ENCODE results near the gene MINAR1. TPM values are rescaled to one million over a fixed set of nuclear protein-coding genes. Genes with fewer than 3 reads are reported as not detected.

Gene MINAR1
- total RNA-seq, 2 experiments from 2014 or later = 1.8 to 2.0 TPM

DNA sequence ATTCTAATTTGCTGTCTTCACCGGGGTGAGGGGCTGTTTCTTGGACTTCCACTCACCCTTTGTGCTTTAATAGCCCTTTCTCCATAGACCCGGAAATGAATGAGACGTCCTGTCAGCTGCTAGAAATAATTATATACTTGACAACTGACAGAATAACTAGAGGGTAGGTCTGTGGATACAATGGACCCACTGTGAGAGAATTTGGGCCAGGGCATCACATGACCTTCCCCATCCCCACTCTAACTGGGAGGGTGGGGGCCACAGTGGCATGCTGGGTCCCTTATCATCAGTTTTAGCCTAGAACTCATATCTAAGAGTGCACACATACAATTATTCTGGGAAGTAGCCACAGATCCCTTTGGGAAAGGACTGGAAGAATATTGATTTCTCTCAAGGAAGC is 25.9 kb upstream of the MINAR1 start:
- Histone ChIP-seq H4K20me1 (ENCODE audit: insufficient read depth, low read length) (no peaks in the 10 kb centered on the region), H2AFZ (ENCODE audit: low read length) (no peak overlapping the region), H3K9me3 (ENCODE audit: low read length) (no peaks in the 10 kb centered on the region), H3K4me3 (ENCODE audit: low read depth, low read length, poor library complexity, severe bottlenecking) (no peak overlapping the region), H3K4me2 (ENCODE audit: low read length) (no peak overlapping the region), H3K4me1 (ENCODE audit: insufficient read depth, low read length, poor library complexity, severe bottlenecking) (no peaks in the 10 kb centered on the region), H3K9me2 (ENCODE audit: insufficient read depth, low read length) (no peaks in the 10 kb centered on the region), H3K27ac (ENCODE audit: low read depth, low read length, poor library complexity, severe bottlenecking) (no peak overlapping the region), H3K36me3 (ENCODE audit: insufficient read depth, low read length) (no peaks in the 10 kb centered on the region), H3K79me2 (ENCODE audit: insufficient read depth, low read depth, low read length) (no peaks in the 10 kb centered on the region)
- TF ChIP-seq EZH2phosphoT487 (IDR thresholded peaks at IDR 0.05; ENCODE audit: borderline replicate concordance, low read depth, low read length) = no peak
- TF ChIP-seq, protein P1, sequence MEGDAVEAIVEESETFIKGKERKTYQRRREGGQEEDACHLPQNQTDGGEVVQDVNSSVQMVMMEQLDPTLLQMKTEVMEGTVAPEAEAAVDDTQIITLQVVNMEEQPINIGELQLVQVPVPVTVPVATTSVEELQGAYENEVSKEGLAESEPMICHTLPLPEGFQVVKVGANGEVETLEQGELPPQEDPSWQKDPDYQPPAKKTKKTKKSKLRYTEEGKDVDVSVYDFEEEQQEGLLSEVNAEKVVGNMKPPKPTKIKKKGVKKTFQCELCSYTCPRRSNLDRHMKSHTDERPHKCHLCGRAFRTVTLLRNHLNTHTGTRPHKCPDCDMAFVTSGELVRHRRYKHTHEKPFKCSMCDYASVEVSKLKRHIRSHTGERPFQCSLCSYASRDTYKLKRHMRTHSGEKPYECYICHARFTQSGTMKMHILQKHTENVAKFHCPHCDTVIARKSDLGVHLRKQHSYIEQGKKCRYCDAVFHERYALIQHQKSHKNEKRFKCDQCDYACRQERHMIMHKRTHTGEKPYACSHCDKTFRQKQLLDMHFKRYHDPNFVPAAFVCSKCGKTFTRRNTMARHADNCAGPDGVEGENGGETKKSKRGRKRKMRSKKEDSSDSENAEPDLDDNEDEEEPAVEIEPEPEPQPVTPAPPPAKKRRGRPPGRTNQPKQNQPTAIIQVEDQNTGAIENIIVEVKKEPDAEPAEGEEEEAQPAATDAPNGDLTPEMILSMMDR (conservative IDR thresholded peaks at IDR 0.05; ENCODE audit: low read length) = no peak
- CTCF ChIA-PET (ENCODE audit: unreplicated experiment) = no interaction called here
- intact Hi-C loops (cut with micrococcal nuclease; ENCODE audit: unreplicated experiment) = no loop called here
- BruUV-seq (replicated peaks) = no TSS peak
- POLR2A ChIA-PET = no interaction called here
- DNase-seq (ENCODE audit: low spot score) = no peak

DNA sequence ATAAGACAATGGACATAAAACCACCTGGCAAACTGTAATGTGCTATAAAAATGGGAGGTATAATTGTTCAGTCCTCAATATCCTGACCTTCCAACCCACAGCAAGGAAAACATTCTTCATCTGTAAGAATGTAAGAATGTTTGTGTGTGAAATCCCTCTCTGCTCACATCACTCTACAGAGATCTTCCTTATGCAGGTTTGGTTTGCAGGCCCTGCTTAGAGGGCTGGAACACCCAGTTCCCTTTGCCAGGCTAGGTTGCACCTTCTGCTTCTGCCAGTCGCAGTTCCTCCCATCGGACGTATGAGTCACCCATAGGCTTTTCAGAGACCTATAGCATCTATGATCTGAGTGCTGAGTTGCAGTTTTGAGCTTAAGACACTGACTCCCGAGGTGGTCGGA is 24.1 kb upstream of the MINAR1 start:
- CTCF ChIA-PET (ENCODE audit: unreplicated experiment) = no interaction called here
- no TSS peak for BruUV-seq (replicated peaks)
- DNase-seq (ENCODE audit: low spot score) = no peak

DNA sequence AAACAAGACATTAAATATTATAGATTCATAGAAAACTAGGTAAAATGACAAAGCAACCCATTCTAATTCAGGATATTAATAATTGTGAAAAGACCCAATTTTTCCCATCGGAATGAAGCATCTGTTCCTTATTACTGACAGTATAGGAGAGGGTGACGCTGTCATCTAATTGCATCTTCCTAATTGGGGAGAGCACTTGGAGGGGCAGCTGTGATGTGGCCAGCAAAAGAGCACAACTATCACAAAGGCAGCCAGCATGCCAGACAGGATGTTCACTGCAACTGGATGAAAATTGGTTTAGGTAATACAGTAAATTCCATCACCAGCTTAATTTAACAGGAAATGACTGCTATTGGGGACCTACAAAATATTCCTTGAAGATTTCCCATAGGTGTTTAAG is 21.9 kb upstream of the MINAR1 start:
- no peak for DNase-seq (ENCODE audit: low spot score)
- TF ChIP-seq, protein P1 (conservative IDR thresholded peaks at IDR 0.05; ENCODE audit: low read length) = no peak
- no peak for TF ChIP-seq EZH2phosphoT487 (IDR thresholded peaks at IDR 0.05; ENCODE audit: borderline replicate concordance, low read depth, low read length)
- Histone ChIP-seq H3K9me3 (ENCODE audit: low read length) (no peaks in the 10 kb centered on the region), H3K4me2 (ENCODE audit: low read length) (no peak overlapping the region), H3K4me3 (ENCODE audit: low read depth, low read length, poor library complexity, severe bottlenecking) (no peak overlapping the region), H3K36me3 (ENCODE audit: insufficient read depth, low read length) (no peaks in the 10 kb centered on the region), H4K20me1 (ENCODE audit: insufficient read depth, low read length) (no peaks in the 10 kb centered on the region), H2AFZ (ENCODE audit: low read length) (no peak overlapping the region), H3K27ac (ENCODE audit: low read depth, low read length, poor library complexity, severe bottlenecking) (no peak overlapping the region), H3K9me2 (ENCODE audit: insufficient read depth, low read length) (no peaks in the 10 kb centered on the region), H3K79me2 (ENCODE audit: insufficient read depth, low read depth, low read length) (no peaks in the 10 kb centered on the region), H3K4me1 (ENCODE audit: insufficient read depth, low read length, poor library complexity, severe bottlenecking) (no peaks in the 10 kb centered on the region)
- CTCF ChIA-PET (ENCODE audit: unreplicated experiment) = no interaction called here
- POLR2A ChIA-PET = interaction anchor here (0.9 kb wide), 1 partner anchor 27 kb away, joined by 3 read pairs; no protein-coding TSS in a partner anchor
- intact Hi-C loops (cut with micrococcal nuclease; ENCODE audit: unreplicated experiment) = no loop called here
- no TSS peak for BruUV-seq (replicated peaks)

More for the DNA sequence above, 24.1 kb upstream of the MINAR1 start:
- intact Hi-C loops (cut with micrococcal nuclease; ENCODE audit: unreplicated experiment) = no loop called here
- no peaks in the 10 kb centered on the region for H3K36me3 ChIP-seq (ENCODE audit: insufficient read depth, low read length)
- no peak overlapping the region for H2AFZ ChIP-seq (ENCODE audit: low read length)
- H3K79me2 ChIP-seq (ENCODE audit: insufficient read depth, low read depth, low read length) = no peaks in the 10 kb centered on the region
- H3K9me3 ChIP-seq (ENCODE audit: low read length) = no peaks in the 10 kb centered on the region
- H4K20me1 ChIP-seq (ENCODE audit: insufficient read depth, low read length) = no peaks in the 10 kb centered on the region
- POLR2A ChIA-PET = no interaction called here
- H3K4me1 ChIP-seq (ENCODE audit: insufficient read depth, low read length, poor library complexity, severe bottlenecking) = no peaks in the 10 kb centered on the region
- H3K9me2 ChIP-seq (ENCODE audit: insufficient read depth, low read length) = no peaks in the 10 kb centered on the region
- H3K4me2 ChIP-seq (ENCODE audit: low read length) = no peak overlapping the region
- TF ChIP-seq, protein P1 (conservative IDR thresholded peaks at IDR 0.05; ENCODE audit: low read length) = no peak
- TF ChIP-seq EZH2phosphoT487 (IDR thresholded peaks at IDR 0.05; ENCODE audit: borderline replicate concordance, low read depth, low read length) = no peak
- H3K4me3 ChIP-seq (ENCODE audit: low read depth, low read length, poor library complexity, severe bottlenecking) = no peak overlapping the region
- H3K27ac ChIP-seq (ENCODE audit: low read depth, low read length, poor library complexity, severe bottlenecking) = no peak overlapping the region

Data from OCI-LY7 (cell line).